OCI-LY3 (cell line): ENCODE data around the gene RAI1.

Experiments used
- H2AFZ ChIP-seq: fragments of 200-600, 300-600 bp; shearing (Covaris generic); 2 replicates; pipeline ENCODE4 v1.6.0; 2014; ENCODE audit warnings: antibody characterized with exemption, low read depth, low read length
- H3K27ac ChIP-seq: fragments of 200-600, 300-600 bp; sonication (generic); 2 replicates; pipeline ENCODE4 v1.5.1; 2014; ENCODE audit warnings: mild to moderate bottlenecking, low read length, moderate library complexity, mixed read lengths
- H3K27me3 ChIP-seq: fragments of 200-600, 300-600 bp; sonication (generic); 2 replicates; pipeline ENCODE4 v1.6.1; 2014; ENCODE audit warnings: low read depth, low read length, mixed read lengths
- H3K36me3 ChIP-seq: fragments of 200-600, 300-600 bp; sonication (generic); replicated peaks from 2 replicates; pipeline ENCODE3; 2014; ENCODE audit warnings: low read depth, low read length, mixed read lengths
- H3K4me1 ChIP-seq: fragments of 300-600, 200-600 bp; sonication (generic); 2 replicates; pipeline ENCODE4 v1.6.1; 2014; ENCODE audit warnings: low read length, mixed read lengths
- H3K4me2 ChIP-seq: fragments of 200-600, 300-600 bp; sonication (generic); 2 replicates; pipeline ENCODE4 v1.6.1; 2014; ENCODE audit warnings: low read length, mixed read lengths
- H3K4me3 ChIP-seq: fragments of 300-600, 200-600 bp; sonication (generic); 2 replicates; pipeline ENCODE4 v1.5.1; 2014; ENCODE audit warnings: antibody characterized with exemption, mild to moderate bottlenecking, low read length, moderate library complexity
- H3K79me2 ChIP-seq: fragments of 300-600, 200-600 bp; shearing (Covaris generic); 2 replicates; pipeline ENCODE4 v1.6.1; 2014; ENCODE audit warnings: mild to moderate bottlenecking, low read length, mixed read lengths
- H3K9ac ChIP-seq: fragments of 300-600, 200-600 bp; shearing (Covaris generic); 2 replicates; pipeline ENCODE4 v1.6.0; 2014; ENCODE audit warnings: mild to moderate bottlenecking, low read length, moderate library complexity
- H3K9me3 ChIP-seq: fragments of 200-600, 300-600 bp; shearing (Covaris generic); 2 replicates; pipeline ENCODE4 v1.6.1; 2014; ENCODE audit warnings: low read length, mixed read lengths; ENCODE audit not compliant: insufficient read depth
- H4K20me1 ChIP-seq: fragments of 200-600, 300-600 bp; sonication (generic); 2 replicates; pipeline ENCODE4 v1.6.1; 2016; ENCODE audit warnings: low read length, mixed read lengths; ENCODE audit not compliant: insufficient read depth
- EZH2phosphoT487 ChIP-seq: fragments of 200-600 bp; shearing (Covaris generic); IDR thresholded peaks from 2 replicates; pipeline ENCODE4 v1.6.1; 2018; ENCODE audit warnings: antibody characterized with exemption, mixed run types, low read depth
- TF ChIP-seq, protein P1 (sequence below): fragments of 200-600, 300-600 bp; sonication (generic); IDR thresholded peaks from 2 replicates; pipeline ENCODE4 v1.5.1; 2014; ENCODE audit warnings: antibody characterized with exemption, low read length, low read depth

The RAI1 gene

DNA sequence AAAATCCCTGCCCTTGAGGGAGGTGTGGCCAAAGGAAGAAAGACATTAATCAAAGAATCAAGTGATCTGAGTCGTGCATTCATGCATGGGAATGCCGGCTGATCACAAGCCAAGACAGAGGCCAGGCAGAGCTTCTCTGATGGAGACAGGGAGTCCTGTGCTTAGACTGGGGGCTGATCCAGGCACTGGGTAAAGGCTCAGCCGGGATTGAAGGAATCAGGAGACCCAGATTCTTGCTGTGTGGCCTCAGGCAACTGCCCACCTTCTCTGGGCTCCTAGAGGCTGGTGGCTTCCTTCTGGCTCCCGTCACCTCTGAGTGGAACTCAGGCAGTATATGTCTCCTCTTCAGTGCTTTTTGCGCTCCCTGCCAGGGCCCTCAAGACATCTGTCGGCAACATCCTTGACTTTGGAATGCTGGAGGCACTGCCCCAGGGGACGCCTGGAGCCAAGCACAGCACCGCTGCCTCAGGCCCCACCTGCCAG is 17.7 kb downstream of the RAI1 start:
- peaks cover 22% of the 10 kb centered on the region for H3K79me2 ChIP-seq
- H3K4me3 ChIP-seq, result no peak overlapping the region
- H3K9me3 ChIP-seq, result no peaks in the 10 kb centered on the region
- peaks cover 3% of the 10 kb centered on the region; the same call in 1 of the 2 replicates for H3K4me1 ChIP-seq
- no peak overlapping the region for H3K27ac ChIP-seq
- no peaks in the 10 kb centered on the region for H4K20me1 ChIP-seq
- H3K4me2 ChIP-seq, result no peak overlapping the region
- H3K36me3 ChIP-seq, result no peaks in the 10 kb centered on the region
- no peak for TF ChIP-seq EZH2phosphoT487
- TF ChIP-seq, protein P1, sequence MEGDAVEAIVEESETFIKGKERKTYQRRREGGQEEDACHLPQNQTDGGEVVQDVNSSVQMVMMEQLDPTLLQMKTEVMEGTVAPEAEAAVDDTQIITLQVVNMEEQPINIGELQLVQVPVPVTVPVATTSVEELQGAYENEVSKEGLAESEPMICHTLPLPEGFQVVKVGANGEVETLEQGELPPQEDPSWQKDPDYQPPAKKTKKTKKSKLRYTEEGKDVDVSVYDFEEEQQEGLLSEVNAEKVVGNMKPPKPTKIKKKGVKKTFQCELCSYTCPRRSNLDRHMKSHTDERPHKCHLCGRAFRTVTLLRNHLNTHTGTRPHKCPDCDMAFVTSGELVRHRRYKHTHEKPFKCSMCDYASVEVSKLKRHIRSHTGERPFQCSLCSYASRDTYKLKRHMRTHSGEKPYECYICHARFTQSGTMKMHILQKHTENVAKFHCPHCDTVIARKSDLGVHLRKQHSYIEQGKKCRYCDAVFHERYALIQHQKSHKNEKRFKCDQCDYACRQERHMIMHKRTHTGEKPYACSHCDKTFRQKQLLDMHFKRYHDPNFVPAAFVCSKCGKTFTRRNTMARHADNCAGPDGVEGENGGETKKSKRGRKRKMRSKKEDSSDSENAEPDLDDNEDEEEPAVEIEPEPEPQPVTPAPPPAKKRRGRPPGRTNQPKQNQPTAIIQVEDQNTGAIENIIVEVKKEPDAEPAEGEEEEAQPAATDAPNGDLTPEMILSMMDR, result no peak
- no peak overlapping the region for H3K9ac ChIP-seq
- H3K27me3 ChIP-seq, result no peaks in the 10 kb centered on the region
- H2AFZ ChIP-seq, result no peak overlapping the region

DNA sequence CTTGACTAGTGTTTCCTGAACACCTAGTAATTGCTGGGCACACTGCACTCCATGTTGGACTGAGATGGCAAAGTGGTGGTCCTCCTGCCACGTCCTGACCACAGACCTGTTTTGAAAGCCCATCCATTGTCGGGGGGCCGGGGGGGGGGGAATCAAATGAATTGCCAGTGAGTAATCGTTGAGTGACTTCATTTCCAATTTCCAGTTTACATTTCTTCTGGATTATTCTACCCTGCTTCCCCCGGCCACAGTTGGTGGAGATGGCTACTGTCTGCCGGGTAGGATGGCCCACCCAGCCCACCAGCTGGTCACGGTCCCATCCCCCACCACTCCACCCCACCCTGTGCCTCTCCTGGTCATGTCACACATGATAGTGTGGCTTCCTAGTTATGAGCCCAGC is 18.2 kb downstream of the RAI1 start:
- no peak overlapping the region for H3K4me2 ChIP-seq
- H3K9me3 ChIP-seq, result no peaks in the 10 kb centered on the region
- H3K79me2 ChIP-seq, result peaks cover 22% of the 10 kb centered on the region
- H3K4me3 ChIP-seq, result no peak overlapping the region
- H3K27me3 ChIP-seq, result no peaks in the 10 kb centered on the region
- no peaks in the 10 kb centered on the region for H3K4me1 ChIP-seq
- H3K36me3 ChIP-seq, result no peaks in the 10 kb centered on the region
- H4K20me1 ChIP-seq, result no peaks in the 10 kb centered on the region
- no peak overlapping the region for H2AFZ ChIP-seq
- no peak overlapping the region for H3K9ac ChIP-seq
- TF ChIP-seq, protein P1, result no peak
- no peak for TF ChIP-seq EZH2phosphoT487
- no peak overlapping the region for H3K27ac ChIP-seq

DNA sequence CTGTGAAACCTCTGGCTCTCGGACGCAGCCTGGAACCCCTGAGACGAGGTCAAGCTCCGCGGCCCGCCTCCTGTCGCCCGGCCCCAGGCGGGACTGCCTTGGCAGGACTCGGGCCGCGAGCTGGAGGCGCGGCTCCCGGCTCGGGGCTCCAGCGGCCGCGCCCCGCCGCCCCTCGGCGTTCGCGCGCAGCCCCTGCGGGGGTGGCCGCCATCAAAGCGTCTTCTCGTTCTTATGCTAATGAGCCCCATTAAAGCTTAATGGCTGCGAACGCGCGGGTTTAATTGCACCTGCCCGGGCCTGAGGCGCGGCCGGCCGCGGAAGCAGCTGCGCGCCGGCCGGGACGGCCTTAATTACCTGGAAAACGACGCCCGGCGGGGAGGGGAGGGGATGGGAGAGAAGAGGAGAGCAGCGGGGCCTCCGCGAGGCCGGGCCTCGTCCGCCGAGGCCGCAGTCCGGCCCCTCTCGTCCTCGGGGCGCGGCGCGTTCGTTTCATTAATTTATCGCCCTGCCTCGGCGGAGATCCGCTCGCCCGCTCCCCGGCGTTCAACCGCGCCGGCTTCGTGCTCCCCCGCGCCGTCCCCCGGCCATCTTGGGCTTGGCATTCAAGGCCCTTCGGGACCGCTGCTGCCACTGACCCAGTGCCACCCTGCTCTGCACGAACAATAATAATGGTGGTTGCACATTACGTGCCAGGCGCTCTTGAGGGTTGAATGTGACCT is 19.2 kb downstream of the RAI1 start:
- Histone ChIP-seq H2AFZ (no peak overlapping the region), H3K9me3 (no peaks in the 10 kb centered on the region), H3K4me1 (no peaks in the 10 kb centered on the region), H3K4me2 (no peak overlapping the region), H4K20me1 (no peaks in the 10 kb centered on the region), H3K27ac (no peak overlapping the region), H3K27me3 (no peaks in the 10 kb centered on the region), H3K4me3 (no peak overlapping the region), H3K79me2 (peaks cover 15% of the 10 kb centered on the region), H3K36me3 (no peaks in the 10 kb centered on the region), H3K9ac (no peak overlapping the region)
- TF ChIP-seq, protein P1, result no peak
- TF ChIP-seq EZH2phosphoT487, result no peak

DNA sequence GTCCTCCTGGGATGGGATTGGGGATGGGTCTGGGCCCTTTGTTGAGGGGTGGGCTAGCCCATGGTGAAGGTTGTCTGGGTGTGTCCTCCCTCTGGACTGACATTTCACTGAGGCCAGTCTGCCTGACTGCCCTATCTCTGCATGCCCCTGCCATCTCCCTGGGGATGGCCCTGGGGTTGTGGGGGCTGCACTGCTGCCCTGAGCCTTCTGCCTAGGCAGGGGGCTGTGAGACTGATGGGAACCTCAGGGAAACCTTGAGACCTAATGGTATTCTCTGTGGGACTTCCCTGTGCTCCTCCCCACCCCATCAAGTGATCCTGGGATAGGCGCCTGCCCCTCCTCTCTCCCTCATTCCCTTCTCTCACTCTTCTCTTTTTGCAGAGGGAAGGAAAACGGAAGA is 19.9 kb downstream of the RAI1 start:
- Histone ChIP-seq H3K79me2 (peaks cover 10% of the 10 kb centered on the region; the same call in 1 of the 2 replicates), H3K27ac (no peak overlapping the region), H3K27me3 (no peaks in the 10 kb centered on the region), H3K4me3 (no peak overlapping the region), H3K9me3 (no peaks in the 10 kb centered on the region), H4K20me1 (no peaks in the 10 kb centered on the region), H3K9ac (no peak overlapping the region), H3K36me3 (no peaks in the 10 kb centered on the region), H3K4me2 (no peak overlapping the region), H2AFZ (no peak overlapping the region), H3K4me1 (no peaks in the 10 kb centered on the region)
- TF ChIP-seq, protein P1, result no peak
- no peak for TF ChIP-seq EZH2phosphoT487
